SK-N-SH treated with all-trans-retinoic acid at 6 μM for 48 hours (cell line): Measurements from ENCODE around the gene CCR3.

Experiments
- ATAC-seq: fragments of 200-7000 bp; cut with Tn5 transposase; 3 replicates; pipeline ENCODE4 v1.9.1; 2020; ENCODE audit warnings: mild to moderate bottlenecking, moderate library complexity
- CSDC2 ChIP-seq: fragments of 250-450 bp; sonication (Bioruptor Pico); IDR thresholded peaks from 2 replicates; pipeline ENCODE4 v1.5.0; 2020; ENCODE audit warnings: mild to moderate bottlenecking, moderate library complexity
- ESRRG ChIP-seq: fragments of 250-450 bp; sonication (Bioruptor Pico); IDR thresholded peaks from 2 replicates; pipeline ENCODE4 v1.6.1; 2021; ENCODE audit warnings: mild to moderate bottlenecking
- GLIS3 ChIP-seq: fragments of 250-450 bp; sonication (Bioruptor Pico); IDR thresholded peaks from 2 replicates; pipeline ENCODE4 v1.5.0; 2020; ENCODE audit warnings: mild to moderate bottlenecking, moderate library complexity
- ISL1 ChIP-seq: fragments of 250-450 bp; sonication (Bioruptor Pico); IDR thresholded peaks from 2 replicates; pipeline ENCODE4 v2.1.2; 2022; ENCODE audit warnings: mild to moderate bottlenecking, moderate library complexity
- OSR1 ChIP-seq: fragments of 250-450 bp; sonication (Bioruptor Pico); IDR thresholded peaks from 2 replicates; pipeline ENCODE4 v1.8.0; 2022; ENCODE audit warnings: moderate library complexity, mild to moderate bottlenecking, inconsistent platforms
- PPARA ChIP-seq: fragments of 250-450 bp; sonication (Bioruptor Pico); IDR thresholded peaks from 2 replicates; pipeline ENCODE4 v1.5.0; 2020; ENCODE audit warnings: mild to moderate bottlenecking, borderline replicate concordance
- RARB ChIP-seq: fragments of 250-450 bp; sonication (Bioruptor Pico); IDR thresholded peaks from 2 replicates; pipeline ENCODE4 v1.8.0; 2021; ENCODE audit warnings: mild to moderate bottlenecking, moderate library complexity
- SNAI2 ChIP-seq: fragments of 250-450 bp; sonication (Bioruptor Pico); IDR thresholded peaks from 2 replicates; pipeline ENCODE4 v1.5.0; 2020; ENCODE audit warnings: mild to moderate bottlenecking, moderate library complexity
- TCF4 ChIP-seq: fragments of 250-450 bp; sonication (Bioruptor Pico); IDR thresholded peaks from 2 replicates; pipeline ENCODE4 v1.8.0; 2021; ENCODE audit warnings: mild to moderate bottlenecking, moderate library complexity, borderline replicate concordance
- TOX ChIP-seq: fragments of 250-450 bp; sonication (Bioruptor Pico); IDR thresholded peaks from 2 replicates; pipeline ENCODE4 v1.8.0; 2021; ENCODE audit warnings: mild to moderate bottlenecking, moderate library complexity, borderline replicate concordance
- ZC3H10 ChIP-seq: fragments of 250-450 bp; sonication (Bioruptor Pico); IDR thresholded peaks from 2 replicates; pipeline ENCODE4 v1.5.1; 2021; ENCODE audit warnings: mild to moderate bottlenecking, moderate library complexity
- ZFP3 ChIP-seq: fragments of 250-450 bp; sonication (Bioruptor Pico); IDR thresholded peaks from 2 replicates; pipeline ENCODE4 v1.5.0; 2020; ENCODE audit warnings: mild to moderate bottlenecking, moderate library complexity
- ZFP30 ChIP-seq: fragments of 450-650 bp; formaldehyde crosslinking; IDR thresholded peaks from 2 replicates; pipeline ENCODE4 v1.5.0; 2022; ENCODE audit warnings: mild to moderate bottlenecking, moderate library complexity
- ZNF70 ChIP-seq: fragments of 450-650 bp; formaldehyde crosslinking; IDR thresholded peaks from 2 replicates; pipeline ENCODE4 v1.5.0; 2020; ENCODE audit warnings: mild to moderate bottlenecking, moderate library complexity
- ZNF8 ChIP-seq: fragments of 450-650 bp; formaldehyde crosslinking; IDR thresholded peaks from 2 replicates; pipeline ENCODE4 v1.5.0; 2020; ENCODE audit warnings: mild to moderate bottlenecking, moderate library complexity
- TF ChIP-seq, protein P1 (sequence below): fragments of 250-450 bp; sonication (Bioruptor Pico); IDR thresholded peaks from 2 replicates; pipeline ENCODE4 v1.8.0; 2021; ENCODE audit warnings: low read depth, mild to moderate bottlenecking, moderate library complexity, borderline replicate concordance
- TF ChIP-seq, protein P2 (sequence below): fragments of 250-450 bp; sonication (Bioruptor Pico); IDR thresholded peaks from 2 replicates; pipeline ENCODE4 v1.8.0; 2020; ENCODE audit warnings: mild to moderate bottlenecking, moderate library complexity, borderline replicate concordance
- TF ChIP-seq, protein P3 (sequence below): fragments of 250-450 bp; sonication (Bioruptor Pico); IDR thresholded peaks from 2 replicates; pipeline ENCODE4 v1.5.0; 2020; ENCODE audit warnings: mild to moderate bottlenecking, moderate library complexity
- TF ChIP-seq, protein P4 (sequence below): fragments of 250-450 bp; sonication (Bioruptor Pico); IDR thresholded peaks from 2 replicates; pipeline ENCODE4 v1.5.1; 2021; ENCODE audit warnings: mild to moderate bottlenecking, moderate library complexity
- TF ChIP-seq, protein P5 (sequence below): fragments of 250-450 bp; sonication (Bioruptor Pico); IDR thresholded peaks from 2 replicates; pipeline ENCODE4 v1.5.1; 2020; ENCODE audit warnings: low read depth, mild to moderate bottlenecking, moderate library complexity

CCR3 gene

DNA sequence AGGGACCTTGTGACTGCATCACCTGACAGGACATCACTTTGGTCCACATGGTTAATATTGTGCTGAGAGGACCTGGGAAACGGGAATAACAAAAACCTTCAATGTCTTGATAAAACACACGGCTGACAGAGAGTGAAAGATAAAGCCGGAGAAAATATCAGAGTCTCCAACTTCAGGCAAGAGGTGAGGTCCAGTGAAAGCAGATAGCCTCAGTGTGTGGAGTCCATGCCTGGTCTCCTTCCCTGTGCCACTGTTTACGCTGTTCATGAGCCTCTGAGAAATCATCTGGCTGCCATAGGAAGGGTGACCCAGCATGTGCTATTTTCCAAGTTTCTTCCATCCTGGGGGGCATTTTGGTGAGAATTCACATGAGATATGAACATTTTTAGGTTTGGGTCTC, 39.8 kb downstream of the CCR3 start (continued):
- TF ChIP-seq, protein P1, sequence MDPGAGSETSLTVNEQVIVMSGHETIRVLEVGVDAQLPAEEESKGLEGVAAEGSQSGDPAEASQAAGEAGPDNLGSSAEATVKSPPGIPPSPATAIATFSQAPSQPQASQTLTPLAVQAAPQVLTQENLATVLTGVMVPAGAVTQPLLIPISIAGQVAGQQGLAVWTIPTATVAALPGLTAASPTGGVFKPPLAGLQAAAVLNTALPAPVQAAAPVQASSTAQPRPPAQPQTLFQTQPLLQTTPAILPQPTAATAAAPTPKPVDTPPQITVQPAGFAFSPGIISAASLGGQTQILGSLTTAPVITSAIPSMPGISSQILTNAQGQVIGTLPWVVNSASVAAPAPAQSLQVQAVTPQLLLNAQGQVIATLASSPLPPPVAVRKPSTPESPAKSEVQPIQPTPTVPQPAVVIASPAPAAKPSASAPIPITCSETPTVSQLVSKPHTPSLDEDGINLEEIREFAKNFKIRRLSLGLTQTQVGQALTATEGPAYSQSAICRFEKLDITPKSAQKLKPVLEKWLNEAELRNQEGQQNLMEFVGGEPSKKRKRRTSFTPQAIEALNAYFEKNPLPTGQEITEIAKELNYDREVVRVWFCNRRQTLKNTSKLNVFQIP (CRISPR knock-in tag) = no peak

DNA sequence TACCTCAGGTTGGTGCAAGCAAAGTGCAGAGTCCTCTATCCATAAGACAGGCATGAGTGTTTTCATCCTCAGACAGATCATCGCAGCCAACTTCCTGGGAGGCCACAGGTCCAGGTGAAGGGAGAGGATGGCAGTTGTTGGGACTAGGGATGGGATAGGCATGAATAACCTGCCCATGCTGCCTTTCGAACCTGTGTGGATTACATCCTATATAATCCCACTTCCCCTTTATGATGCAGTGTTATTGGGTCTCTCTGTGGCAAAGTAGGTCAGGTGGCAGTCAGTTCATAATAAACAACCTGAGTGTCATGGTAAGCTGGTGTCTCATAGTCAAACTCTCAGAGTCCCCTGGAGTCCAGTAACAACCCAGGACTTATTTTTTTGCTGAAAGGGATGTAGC, 40.4 kb downstream of the CCR3 start:
- ATAC-seq = no peak
- TF ChIP-seq TCF4 (CRISPR knock-in tag) (no peak), ISL1 (CRISPR knock-in tag) (no peak), PPARA (CRISPR knock-in tag) (no peak), ZC3H10 (CRISPR knock-in tag) (no peak), ZNF70 (no peak)

DNA sequence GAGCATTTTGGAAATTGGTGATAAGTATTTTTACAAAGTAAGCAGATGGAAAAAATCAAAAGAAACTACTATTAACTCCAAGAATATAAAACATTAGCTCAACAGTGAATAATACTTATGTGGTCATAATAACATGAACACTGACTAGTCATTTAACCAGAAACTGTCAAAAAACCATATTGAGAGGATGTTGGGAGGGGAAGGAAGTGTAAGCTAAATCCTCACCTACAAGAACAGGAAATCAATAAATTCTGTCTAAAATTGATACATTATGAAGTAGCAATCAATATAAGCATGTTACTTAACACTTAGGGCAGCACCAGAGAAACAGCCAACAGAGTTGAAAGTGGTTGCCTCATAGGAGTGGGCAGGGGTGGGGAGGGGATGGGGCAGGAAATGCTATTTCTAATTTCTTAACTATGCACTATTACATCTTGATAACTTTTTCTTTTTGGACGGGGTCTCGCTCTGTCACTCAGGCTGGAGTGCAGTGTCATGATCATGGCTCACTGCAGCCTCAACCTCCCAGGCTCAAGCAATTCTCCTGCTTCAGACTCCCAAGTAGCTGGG, 41.7 kb downstream of the CCR3 start:
- TF ChIP-seq ZFP30 (CRISPR knock-in tag) (no peak), ZNF70 (no peak), ZNF8 (CRISPR knock-in tag) (no peak), TCF4 (CRISPR knock-in tag) (no peak), SNAI2 (CRISPR knock-in tag) (no peak), GLIS3 (no peak), CSDC2 (no peak), PPARA (CRISPR knock-in tag) (no peak), OSR1 (CRISPR knock-in tag) (no peak), ESRRG (CRISPR knock-in tag) (no peak), RARB (CRISPR knock-in tag) (no peak), ISL1 (CRISPR knock-in tag) (no peak), TOX (CRISPR knock-in tag) (no peak)
- TF ChIP-seq, protein P2, sequence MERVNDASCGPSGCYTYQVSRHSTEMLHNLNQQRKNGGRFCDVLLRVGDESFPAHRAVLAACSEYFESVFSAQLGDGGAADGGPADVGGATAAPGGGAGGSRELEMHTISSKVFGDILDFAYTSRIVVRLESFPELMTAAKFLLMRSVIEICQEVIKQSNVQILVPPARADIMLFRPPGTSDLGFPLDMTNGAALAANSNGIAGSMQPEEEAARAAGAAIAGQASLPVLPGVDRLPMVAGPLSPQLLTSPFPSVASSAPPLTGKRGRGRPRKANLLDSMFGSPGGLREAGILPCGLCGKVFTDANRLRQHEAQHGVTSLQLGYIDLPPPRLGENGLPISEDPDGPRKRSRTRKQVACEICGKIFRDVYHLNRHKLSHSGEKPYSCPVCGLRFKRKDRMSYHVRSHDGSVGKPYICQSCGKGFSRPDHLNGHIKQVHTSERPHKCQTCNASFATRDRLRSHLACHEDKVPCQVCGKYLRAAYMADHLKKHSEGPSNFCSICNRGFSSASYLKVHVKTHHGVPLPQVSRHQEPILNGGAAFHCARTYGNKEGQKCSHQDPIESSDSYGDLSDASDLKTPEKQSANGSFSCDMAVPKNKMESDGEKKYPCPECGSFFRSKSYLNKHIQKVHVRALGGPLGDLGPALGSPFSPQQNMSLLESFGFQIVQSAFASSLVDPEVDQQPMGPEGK (CRISPR knock-in tag) = no peak
- TF ChIP-seq, protein P3, sequence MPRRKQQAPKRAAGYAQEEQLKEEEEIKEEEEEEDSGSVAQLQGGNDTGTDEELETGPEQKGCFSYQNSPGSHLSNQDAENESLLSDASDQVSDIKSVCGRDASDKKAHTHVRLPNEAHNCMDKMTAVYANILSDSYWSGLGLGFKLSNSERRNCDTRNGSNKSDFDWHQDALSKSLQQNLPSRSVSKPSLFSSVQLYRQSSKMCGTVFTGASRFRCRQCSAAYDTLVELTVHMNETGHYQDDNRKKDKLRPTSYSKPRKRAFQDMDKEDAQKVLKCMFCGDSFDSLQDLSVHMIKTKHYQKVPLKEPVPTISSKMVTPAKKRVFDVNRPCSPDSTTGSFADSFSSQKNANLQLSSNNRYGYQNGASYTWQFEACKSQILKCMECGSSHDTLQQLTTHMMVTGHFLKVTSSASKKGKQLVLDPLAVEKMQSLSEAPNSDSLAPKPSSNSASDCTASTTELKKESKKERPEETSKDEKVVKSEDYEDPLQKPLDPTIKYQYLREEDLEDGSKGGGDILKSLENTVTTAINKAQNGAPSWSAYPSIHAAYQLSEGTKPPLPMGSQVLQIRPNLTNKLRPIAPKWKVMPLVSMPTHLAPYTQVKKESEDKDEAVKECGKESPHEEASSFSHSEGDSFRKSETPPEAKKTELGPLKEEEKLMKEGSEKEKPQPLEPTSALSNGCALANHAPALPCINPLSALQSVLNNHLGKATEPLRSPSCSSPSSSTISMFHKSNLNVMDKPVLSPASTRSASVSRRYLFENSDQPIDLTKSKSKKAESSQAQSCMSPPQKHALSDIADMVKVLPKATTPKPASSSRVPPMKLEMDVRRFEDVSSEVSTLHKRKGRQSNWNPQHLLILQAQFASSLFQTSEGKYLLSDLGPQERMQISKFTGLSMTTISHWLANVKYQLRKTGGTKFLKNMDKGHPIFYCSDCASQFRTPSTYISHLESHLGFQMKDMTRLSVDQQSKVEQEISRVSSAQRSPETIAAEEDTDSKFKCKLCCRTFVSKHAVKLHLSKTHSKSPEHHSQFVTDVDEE = no peak
- TF ChIP-seq, protein P4, sequence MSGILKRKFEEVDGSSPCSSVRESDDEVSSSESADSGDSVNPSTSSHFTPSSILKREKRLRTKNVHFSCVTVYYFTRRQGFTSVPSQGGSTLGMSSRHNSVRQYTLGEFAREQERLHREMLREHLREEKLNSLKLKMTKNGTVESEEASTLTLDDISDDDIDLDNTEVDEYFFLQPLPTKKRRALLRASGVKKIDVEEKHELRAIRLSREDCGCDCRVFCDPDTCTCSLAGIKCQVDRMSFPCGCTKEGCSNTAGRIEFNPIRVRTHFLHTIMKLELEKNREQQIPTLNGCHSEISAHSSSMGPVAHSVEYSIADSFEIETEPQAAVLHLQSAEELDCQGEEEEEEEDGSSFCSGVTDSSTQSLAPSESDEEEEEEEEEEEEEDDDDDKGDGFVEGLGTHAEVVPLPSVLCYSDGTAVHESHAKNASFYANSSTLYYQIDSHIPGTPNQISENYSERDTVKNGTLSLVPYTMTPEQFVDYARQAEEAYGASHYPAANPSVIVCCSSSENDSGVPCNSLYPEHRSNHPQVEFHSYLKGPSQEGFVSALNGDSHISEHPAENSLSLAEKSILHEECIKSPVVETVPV (CRISPR knock-in tag) = no peak
- TF ChIP-seq, protein P1 (CRISPR knock-in tag) = no peak
- TF ChIP-seq, all 23 proteins: peak for 0
- no peak for ATAC-seq

DNA sequence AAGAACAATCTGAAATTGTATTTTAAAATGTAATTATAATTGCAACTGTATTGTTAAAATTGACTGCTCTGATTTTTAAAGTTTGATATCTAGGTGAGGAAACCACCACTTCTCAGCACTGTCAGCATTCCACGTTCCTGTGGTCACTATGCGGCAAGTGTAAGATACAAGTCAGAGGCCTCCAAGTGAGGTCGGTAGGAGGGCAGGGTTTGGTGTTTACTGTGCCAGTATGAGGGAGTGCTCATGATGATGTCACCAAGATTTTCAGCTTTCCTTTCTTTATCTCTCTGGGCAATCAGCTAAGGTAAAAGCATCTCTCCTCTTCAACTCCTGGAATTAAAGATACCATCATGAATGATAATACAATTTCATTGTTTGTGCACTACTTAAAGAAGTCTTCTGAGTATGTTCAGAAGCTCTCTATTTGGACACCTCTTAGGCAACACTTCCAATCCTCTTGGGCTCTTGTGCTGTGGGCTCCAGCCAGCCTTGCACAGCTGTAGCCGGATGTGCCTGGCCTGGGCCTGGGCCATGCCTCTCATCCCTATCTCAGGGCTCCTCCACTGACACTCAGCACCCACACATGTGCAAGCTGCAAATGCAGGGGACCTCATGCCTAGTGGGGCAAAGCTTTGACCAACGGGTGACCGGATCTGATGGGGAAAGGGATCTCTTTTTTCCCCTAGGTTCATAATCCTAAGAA, 42.9 kb downstream of the CCR3 start:
- no peak for ATAC-seq
- no peak for TF ChIP-seq ZFP3 (CRISPR knock-in tag)
- TF ChIP-seq, protein P3 = no peak
- TF ChIP-seq ZNF8 (CRISPR knock-in tag) = no peak
- TF ChIP-seq, protein P1 (CRISPR knock-in tag) = no peak
- TF ChIP-seq, protein P5, sequence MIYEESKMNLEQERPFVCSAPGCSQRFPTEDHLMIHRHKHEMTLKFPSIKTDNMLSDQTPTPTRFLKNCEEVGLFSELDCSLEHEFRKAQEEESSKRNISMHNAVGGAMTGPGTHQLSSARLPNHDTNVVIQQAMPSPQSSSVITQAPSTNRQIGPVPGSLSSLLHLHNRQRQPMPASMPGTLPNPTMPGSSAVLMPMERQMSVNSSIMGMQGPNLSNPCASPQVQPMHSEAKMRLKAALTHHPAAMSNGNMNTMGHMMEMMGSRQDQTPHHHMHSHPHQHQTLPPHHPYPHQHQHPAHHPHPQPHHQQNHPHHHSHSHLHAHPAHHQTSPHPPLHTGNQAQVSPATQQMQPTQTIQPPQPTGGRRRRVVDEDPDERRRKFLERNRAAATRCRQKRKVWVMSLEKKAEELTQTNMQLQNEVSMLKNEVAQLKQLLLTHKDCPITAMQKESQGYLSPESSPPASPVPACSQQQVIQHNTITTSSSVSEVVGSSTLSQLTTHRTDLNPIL (CRISPR knock-in tag) = no peak
